ENCODE data around the gene WDSUB1.

WDSUB1 gene

GRCh38 chr2:159265171-159265576, 21.3 kb downstream of the WDSUB1 start:
- DNase-seq: no peak

- DNase-seq: no peak
These were observed 23.6 kb downstream of the WDSUB1 start for GRCh38 chr2:159262904-159263303.

- DNase-seq: no peak
These were observed 24.3 kb downstream of the WDSUB1 start for GRCh38 chr2:159262226-159262625.

GRCh38 chr2:159256159-159256558, 30.3 kb downstream of the WDSUB1 start:
- DNase-seq: no peak

- no peak for DNase-seq
These were observed 33.6 kb downstream of the WDSUB1 start for GRCh38 chr2:159252905-159253304.

GRCh38 chr2:159251296-159252173, 35.0 kb downstream of the WDSUB1 start:
- DNase-seq: no peak

GRCh38 chr2:159249990-159250715, 36.4 kb downstream of the WDSUB1 start:
- DNase-seq: no peak

- DNase-seq: no peak
These were observed 40.0 kb downstream of the WDSUB1 start for GRCh38 chr2:159246325-159246988.

- DNase-seq: no peak
These were observed 43.0 kb downstream of the WDSUB1 start for GRCh38 chr2:159243529-159243928.

- DNase-seq: no peak
These were observed 51.6 kb downstream of the WDSUB1 start for GRCh38 chr2:159234868-159235267.

- DNase-seq: no peak
These were observed 53.9 kb downstream of the WDSUB1 start for GRCh38 chr2:159232456-159233170.

- DNase-seq: no peak
These were observed 56.2 kb downstream of the WDSUB1 start for GRCh38 chr2:159230145-159230877.

GRCh38 chr2:159229476-159230144, 56.9 kb downstream of the WDSUB1 start:
- no peak for DNase-seq

- DNase-seq: no peak
These were observed 58.4 kb downstream of the WDSUB1 start for GRCh38 chr2:159228081-159228581.

- no peak for DNase-seq
These were observed 59.0 kb downstream of the WDSUB1 start for GRCh38 chr2:159227467-159227866.

GRCh38 chr2:159226608-159227385, 59.7 kb downstream of the WDSUB1 start:
- DNase-seq: no peak

GRCh38 chr2:159226059-159226461, 60.4 kb downstream of the WDSUB1 start:
- no peak for DNase-seq

- DNase-seq: no peak
These were observed 61.2 kb downstream of the WDSUB1 start for GRCh38 chr2:159225025-159226016.

All from activated CD4-positive, CD25-positive, alpha-beta regulatory T cell treated with anti-CD3 and anti-CD28 coated beads, Interleukin-2, amount 50 U/mL, for 72 hours (primary cell).